Ovary (tissue), 9 donors: ENCODE measurements around the gene ROBO1. TPM values are rescaled to one million over a fixed set of nuclear protein-coding genes. Genes with fewer than 3 reads are reported as not detected.

Experiments used
- DNase-seq, 5 donors: peaks; one replicate each; pipeline ENCODE4 v3.0.0-alpha.2; 2019 to 2020
- H3K27ac ChIP-seq, 2 donors: fragments of 200-600 bp; one replicate each; pipeline versions ENCODE4 v1.5.1 to v1.8.0; 2019 to 2022
- H3K27me3 ChIP-seq: fragments of 200-600 bp; one replicate; pipeline ENCODE4 v1.8.0; 2022
- H3K36me3 ChIP-seq: fragments of 200-600 bp; sonication (generic); one replicate; pipeline ENCODE4 v1.5.1; 2019
- H3K4me1 ChIP-seq: one replicate; pipeline ENCODE4 v1.8.1; 2013; ENCODE audit warnings: mild to moderate bottlenecking, moderate library complexity; ENCODE audit not compliant: insufficient read depth
- H3K4me3 ChIP-seq: fragments of 200-600 bp; sonication (generic); one replicate; pipeline ENCODE4 v1.5.1; 2017
- H3K9me3 ChIP-seq, 2 donors: fragments of 200-600 bp in 1 of 2; sonication (generic) in 1 of 2; one replicate each; pipeline versions ENCODE4 v1.5.1 to v1.8.1; 2013 to 2019; ENCODE audit warnings: mild to moderate bottlenecking in 1 of 2, moderate library complexity in 1 of 2
- CTCF ChIP-seq, 3 donors: fragments of 450-650 bp in 2 of 3; fragments of 200-600 bp in 1 of 3; IDR thresholded peaks; one replicate each; pipeline versions ENCODE4 v1.5.1 to v1.8.0; 2016 to 2022; ENCODE audit warnings: antibody characterized with exemption in 3 of 3, mild to moderate bottlenecking in 1 of 3
- EP300 ChIP-seq: sonication (generic); formaldehyde crosslinking; IDR thresholded peaks from one replicate; pipeline ENCODE4 v1.6.1; 2017; ENCODE audit warnings: antibody characterized with exemption
- POLR2A ChIP-seq: fragments of 450-650 bp; IDR thresholded peaks from one replicate; pipeline ENCODE4 v1.6.1; 2017; ENCODE audit warnings: antibody characterized with exemption, mild to moderate bottlenecking, moderate library complexity
- WGBS, 3 donors: extraction: QIAGEN DNeasy Blood & Tissue Kit in 1 of 3; methylation state at CpG; one replicate each; pipeline versions ENCODE4 v1.1.5 to v1.1.7; 2013 to 2017; 5-methylcytosine and 5-hydroxymethylcytosine counted together
- intact Hi-C, 4 donors: fragments of 100-400 bp; cut with DNase I; formaldehyde crosslinking; loops; one replicate each; pipeline versions ENCODE4 v1.11.0 to v1.15.1; 2022 to 2023
- polyA plus RNA-seq, 2 donors: library from polyadenylated mRNA; stranded (reverse); fragments of 200-250 nt in 1 of 2; fragments of 350-450 nt in 1 of 2; fragmentation: Illumina TruSeq in 1 of 2; extraction: RNeasy Lipid Tissue Mini Kit (QIAGEN cat#74804) in 1 of 2; gene quantifications; one replicate each; pipeline ENCODE4 v1.2.3, GENCODE V29; 2013 to 2014
- total RNA-seq, 7 donors: library from RNA; depleted of rRNA in 2 of 7; stranded (reverse); fragments of >200 nt in 2 of 7; fragmentation: NEBNext Ultra II Directional in 3 of 7; extraction: Animal tissue kit (Norgen Biotek cat#: 25700) in 3 of 7; gene quantifications; one replicate each; pipeline versions ENCODE4 v1.1.0 to v1.2.4, GENCODE V29; 2016 to 2023
- donor health status: DM: no; HTN: no; CAD: no; lungs with moderate emphysema.
- donor health status: DM: no; HTN: no; CAD: no.
- donor health status: Bipolar disorder and iron deficiency.
- donor health status: DM: yes; HTN: yes; CAD: no.
- donor health status: DM: no; HTN: no; CAD: no.
- donor health status: DM: yes; HTN: yes; CAD: no.

ROBO1 gene
- total and polyA plus RNA-seq, 9 donors, result 17.2 to 49.5 (median 29.0) TPM

GRCh38 chr3:78765671-78766485 is 1001.9 kb downstream of the ROBO1 start:
- Histone ChIP-seq H3K27me3 (no peaks in the 10 kb centered on the region), H3K36me3 (no peaks in the 10 kb centered on the region), H3K27ac (no peak overlapping the region), H3K4me1 (no peaks in the 10 kb centered on the region), H3K9me3 (no peaks in the 10 kb centered on the region), H3K4me3 (no peak overlapping the region)
- intact Hi-C loops, result no loop called here
- WGBS, 3 donors, result 28 to 35% (median 33%) methylated on average over 5 of the region's 5 CpGs
- no peak for DNase-seq
- no peak for TF ChIP-seq EP300
- no peak for TF ChIP-seq POLR2A
- no peak for TF ChIP-seq CTCF (IDR thresholded peaks at IDR 0.05)

GRCh38 chr3:78764634-78765033 is 1003.2 kb downstream of the ROBO1 start:
- 93 to 98% (median 97%) methylated on average over 3 of the region's 3 CpGs for WGBS, 3 donors
- Histone ChIP-seq H3K9me3 (no peaks in the 10 kb centered on the region), H3K27ac (no peak overlapping the region), H3K4me1 (no peaks in the 10 kb centered on the region), H3K27me3 (no peaks in the 10 kb centered on the region), H3K36me3 (no peaks in the 10 kb centered on the region), H3K4me3 (no peak overlapping the region)
- intact Hi-C loops, result no loop called here
- DNase-seq, result no peak
- TF ChIP-seq CTCF (IDR thresholded peaks at IDR 0.05), result no peak

- no peak for DNase-seq
- no peaks in the 10 kb centered on the region for H3K4me1 ChIP-seq
- H3K36me3 ChIP-seq, result no peaks in the 10 kb centered on the region
- H3K27ac ChIP-seq, result no peak overlapping the region
- no peak for TF ChIP-seq POLR2A
- no peak for TF ChIP-seq CTCF (IDR thresholded peaks at IDR 0.05)
- no peak for TF ChIP-seq EP300
- 82 to 97% (median 92%) methylated on average over 1 of the region's 1 CpG for WGBS, 3 donors
- intact Hi-C loops, result no loop called here
- no peaks in the 10 kb centered on the region for H3K9me3 ChIP-seq
- no peak overlapping the region for H3K4me3 ChIP-seq
- H3K27me3 ChIP-seq, result no peaks in the 10 kb centered on the region
Measured at GRCh38 chr3:78762121-78762520, 1005.7 kb downstream of the ROBO1 start.

GRCh38 chr3:78761126-78761525 is 1006.7 kb downstream of the ROBO1 start:
- WGBS, 3 donors, result 23 to 37% (median 33%) methylated on average over 2 of the region's 2 CpGs
- Histone ChIP-seq H3K4me1 (no peaks in the 10 kb centered on the region), H3K9me3 (no peaks in the 10 kb centered on the region), H3K4me3 (no peak overlapping the region), H3K36me3 (no peaks in the 10 kb centered on the region), H3K27me3 (no peaks in the 10 kb centered on the region), H3K27ac (no peak overlapping the region)
- no peak for DNase-seq
- no peak for TF ChIP-seq CTCF (IDR thresholded peaks at IDR 0.05)
- TF ChIP-seq POLR2A, result no peak
- no peak for TF ChIP-seq EP300
- intact Hi-C loops, result no loop called here
